Gastrocnemius medialis (tissue), 4 donors: Measurements from ENCODE around the gene ATP2A2. TPM values are rescaled to one million over a fixed set of nuclear protein-coding genes. Genes with fewer than 3 reads are reported as not detected.

Experiments used
- ATAC-seq, 2 donors: fragments of 150-250 bp; one replicate each; pipeline ENCODE4 v1.9.1; 2016
- DNase-seq, 2 donors: peaks; one replicate each; pipeline ENCODE4 v3.0.0-alpha.2; 2019
- H3K27ac ChIP-seq, 4 donors: fragments of 200-600 bp; sonication (generic); 1 replicate in 1 of 4; 2 replicates in 3 of 4; pipeline ENCODE4 v1.5.1; 2016 to 2018; ENCODE audit warnings: mild to moderate bottlenecking in 2 of 4, moderate library complexity in 1 of 4
- H3K27me3 ChIP-seq, 3 donors: fragments of 200-600 bp; sonication (generic) in 2 of 3; 1 replicate in 1 of 3; 2 replicates in 2 of 3; pipeline versions ENCODE4 v1.5.1 to v1.6.0; 2016 to 2019; ENCODE audit warnings: mild to moderate bottlenecking in 1 of 3, moderate library complexity in 1 of 3
- H3K36me3 ChIP-seq, 2 donors: fragments of 200-600 bp; sonication (generic) in 1 of 2; one replicate each; pipeline ENCODE4 v1.5.1; 2017 to 2018
- H3K4me1 ChIP-seq, 2 donors: fragments of 200-600 bp; sonication (generic) in 1 of 2; one replicate each; pipeline ENCODE4 v1.5.1; 2016 to 2017; ENCODE audit warnings: mild to moderate bottlenecking in 2 of 2
- H3K4me3 ChIP-seq, 4 donors: fragments of 200-600 bp; sonication (generic) in 3 of 4; 1 replicate in 1 of 4; 2 replicates in 3 of 4; pipeline ENCODE4 v1.5.1; 2016 to 2019; ENCODE audit warnings: mild to moderate bottlenecking in 2 of 4
- H3K9me3 ChIP-seq, 3 donors: fragments of 200-600 bp; sonication (generic) in 2 of 3; 1 replicate in 1 of 3; 2 replicates in 2 of 3; pipeline ENCODE4 v1.5.1; 2016 to 2019
- CTCF ChIP-seq, 5 experiments: fragments of 450-650 bp in 3 of 5; fragments of 200-600 bp in 2 of 5; sonication (generic) in 2 of 5; IDR thresholded peaks in 4 of 5; conservative IDR thresholded peaks in 1 of 5; 1 replicate in 4 of 5; 2 replicates in 1 of 5; pipeline ENCODE4 v1.5.1; 2016 to 2019; ENCODE audit warnings: antibody characterized with exemption in 5 of 5, mild to moderate bottlenecking in 3 of 5, moderate library complexity in 3 of 5
- POLR2A ChIP-seq, 2 donors: fragments of 450-650 bp; IDR thresholded peaks; one replicate each; pipeline ENCODE4 v1.6.1; 2017; ENCODE audit warnings: antibody characterized with exemption in 2 of 2, mild to moderate bottlenecking in 2 of 2, moderate library complexity in 2 of 2
- in situ Hi-C, 4 donors: fragments of 200-750 bp; cut with MboI; loops; one replicate each; pipeline versions ENCODE4 v1.15.0 to v1.8.0; 2017; ENCODE audit warnings: low sequenced_read_pairs in 4 of 4
- intact Hi-C: fragments of 100-400 bp; cut with DNase I; formaldehyde crosslinking; loops from one replicate; pipeline ENCODE4 v1.15.1; 2023; ENCODE audit warnings: low total_unique reads
- total RNA-seq, 4 donors: library from RNA; depleted of rRNA; stranded (reverse); fragments of >200 nt; gene quantifications; one replicate each; pipeline versions ENCODE4 v1.1.0 to v1.2.3, GENCODE V29; 2016

The ATP2A2 gene
- 1,000 to 10,000 TPM in 2 of 4 donors, 100 to 1,000 TPM in 2; 788 to 1,983 (median 1,302) TPM for total RNA-seq

DNA sequence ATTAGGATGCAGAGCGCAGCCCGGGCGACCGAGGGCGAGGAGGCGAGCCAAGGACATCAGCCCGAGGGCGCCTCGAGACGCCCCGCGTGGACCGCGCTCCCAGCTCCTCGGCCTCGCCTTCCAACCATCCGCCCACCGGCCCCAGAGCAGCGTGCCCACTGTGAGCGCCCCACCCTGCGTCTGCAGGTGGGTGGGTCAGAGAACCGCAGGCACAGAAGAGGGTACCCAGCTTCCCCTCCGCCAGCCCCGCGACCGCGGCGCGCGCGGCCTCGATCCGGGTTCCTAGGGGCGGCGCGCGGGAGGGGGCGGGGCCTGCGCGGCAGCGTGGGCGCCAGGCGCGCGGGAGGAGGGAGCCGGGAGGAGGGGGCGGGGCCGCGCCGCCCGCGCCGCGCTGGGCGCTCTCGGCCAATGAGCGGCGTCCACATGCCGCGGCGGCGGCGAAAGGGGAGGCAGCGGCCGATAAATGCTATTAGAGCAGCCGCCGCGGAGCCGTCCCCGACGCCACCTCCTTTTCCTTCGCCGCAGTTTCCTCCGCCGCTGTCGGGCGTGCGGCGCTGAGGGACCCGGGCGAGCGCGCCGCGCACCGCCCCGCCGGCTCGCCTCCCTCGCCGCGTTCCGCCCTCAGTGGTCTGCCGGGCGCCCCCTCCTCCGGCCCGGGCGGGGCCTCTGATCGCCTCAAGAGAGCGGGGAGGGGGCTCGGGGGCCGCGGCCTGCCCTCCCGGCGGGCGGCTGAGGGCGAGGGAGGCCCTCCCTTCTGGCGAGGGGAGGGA, at the start of gene ATP2A2:
Gene ATP2A2, plus strand, starts transcription at position 469 of the 770 bp plus-strand sequence. CDS start 543 bp downstream, outside the sequence.
- no peaks in the 10 kb centered on the region for H3K27me3 ChIP-seq
- H3K4me1 ChIP-seq: peaks cover 0 to 18% of the 10 kb centered on the region in 2 donors
- no peaks in the 10 kb centered on the region for H3K36me3 ChIP-seq
- in situ Hi-C loops: no loop called here
- TF ChIP-seq POLR2A (IDR thresholded peaks at IDR 0.05): peak; percentile 97 to 99
- no peak for TF ChIP-seq CTCF (IDR thresholded peaks at IDR 0.05 in 4 of 5, conservative IDR thresholded peaks at IDR 0.05 in 1 of 5)
- no peaks in the 10 kb centered on the region for H3K9me3 ChIP-seq
- DNase-seq (peak; percentile 79 to 85), ATAC-seq (peak; percentile 75 to 82)
- H3K4me3 ChIP-seq: peak within 1 kb of the TSS; percentile 82 to 93 (median 90)
- intact Hi-C loops: loop anchor here (2.0 to 10.0 kb wide), 4 partner anchors 34 to 304 kb away; partner anchors contain the start of genes C12orf76 and PPTC7
- H3K27ac ChIP-seq: peak within 1 kb of the TSS; percentile 93 to 97 (median 96)

DNA sequence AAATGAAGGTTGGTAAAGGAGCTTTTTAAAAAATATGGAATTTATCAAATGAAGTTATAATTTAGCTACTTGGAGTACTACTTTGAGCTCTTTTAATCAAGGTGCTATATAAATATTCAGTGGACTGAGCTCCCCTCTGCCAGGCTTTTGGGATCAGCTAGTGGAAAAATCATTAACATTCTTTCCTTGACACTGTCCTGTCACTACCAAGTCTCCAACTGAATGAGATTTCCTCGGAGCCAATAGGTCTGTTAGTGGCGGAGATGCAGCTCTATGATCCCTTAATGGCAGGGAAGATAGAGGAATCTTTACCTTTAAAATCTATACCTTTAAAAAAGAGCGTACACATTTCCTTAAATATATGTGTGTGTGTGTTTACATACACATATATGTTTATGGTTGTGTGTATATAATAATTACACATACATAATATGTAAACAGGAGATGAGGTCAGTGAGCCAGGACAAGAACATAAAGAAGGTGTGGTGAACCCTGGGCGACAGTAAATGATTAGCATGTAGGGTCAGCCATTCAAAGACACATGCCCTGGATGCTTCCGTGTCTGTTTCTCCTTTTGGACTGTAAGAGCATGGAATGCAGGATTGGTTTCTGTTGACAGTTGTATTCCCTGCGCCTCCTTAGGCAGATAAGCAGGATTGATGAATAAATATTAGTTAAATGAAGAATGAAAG, 47.7 kb upstream of the ATP2A2 start:
- intact Hi-C loops (no loop called here), in situ Hi-C loops (no loop called here)
- Histone ChIP-seq H3K27me3 (no peaks in the 10 kb centered on the region), H3K36me3 (no peaks in the 10 kb centered on the region), H3K9me3 (no peaks in the 10 kb centered on the region), H3K4me3 (no peak overlapping the region), H3K4me1 (peaks cover 25 to 39% of the 10 kb centered on the region in 2 donors), H3K27ac (peak overlapping the region; percentile 72 to 82 (median 74))
- no peak for DNase-seq
- ATAC-seq: no peak
- TF ChIP-seq POLR2A (IDR thresholded peaks at IDR 0.05) (no peak), CTCF (IDR thresholded peaks at IDR 0.05 in 4 of 5, conservative IDR thresholded peaks at IDR 0.05 in 1 of 5) (no peak)

GRCh38 chr12:110234331-110234751, 46.7 kb upstream of the ATP2A2 start:
- no peak overlapping the region for H3K4me3 ChIP-seq
- intact Hi-C loops: no loop called here
- H3K4me1 ChIP-seq: peaks cover 17 to 32% of the 10 kb centered on the region in 2 donors
- TF ChIP-seq CTCF (IDR thresholded peaks at IDR 0.05 in 4 of 5, conservative IDR thresholded peaks at IDR 0.05 in 1 of 5) (no peak), POLR2A (IDR thresholded peaks at IDR 0.05) (no peak)
- ATAC-seq: peak; percentile 19 to 31
- H3K27me3 ChIP-seq: no peaks in the 10 kb centered on the region
- DNase-seq: no peak
- H3K27ac ChIP-seq: peak overlapping the region; percentile 72 to 82 (median 74)
- H3K36me3 ChIP-seq: no peaks in the 10 kb centered on the region
- no peaks in the 10 kb centered on the region for H3K9me3 ChIP-seq
- in situ Hi-C loops: no loop called here

DNA sequence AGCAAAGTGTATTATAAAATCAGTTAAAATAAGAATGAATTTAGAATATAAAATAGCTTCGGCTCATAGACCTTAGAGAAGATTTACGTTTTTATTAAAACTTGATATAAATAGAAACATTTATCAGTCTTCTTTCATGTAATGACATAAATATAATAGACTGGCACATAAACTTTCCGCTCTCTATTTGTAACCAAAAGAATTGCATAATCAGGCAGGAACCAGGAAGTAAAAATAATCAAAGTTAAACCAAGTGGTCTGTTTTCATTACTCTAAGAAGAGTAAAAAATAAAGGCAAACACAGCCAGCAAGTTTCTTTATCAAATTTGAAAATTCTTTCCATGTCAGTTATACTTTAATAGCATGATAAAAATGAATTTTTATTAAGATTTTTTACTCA, 46.3 kb upstream of the ATP2A2 start:
- no peak for TF ChIP-seq CTCF (IDR thresholded peaks at IDR 0.05 in 4 of 5, conservative IDR thresholded peaks at IDR 0.05 in 1 of 5)
- no peak for TF ChIP-seq POLR2A (IDR thresholded peaks at IDR 0.05)
- intact Hi-C loops (no loop called here), in situ Hi-C loops (no loop called here)
- H3K36me3 ChIP-seq: no peaks in the 10 kb centered on the region
- peaks cover 14 to 28% of the 10 kb centered on the region in 2 donors for H3K4me1 ChIP-seq
- H3K27ac ChIP-seq: peak overlapping the region; percentile 72 to 82 (median 74)
- H3K4me3 ChIP-seq: no peak overlapping the region
- no peaks in the 10 kb centered on the region for H3K27me3 ChIP-seq
- DNase-seq: no peak
- H3K9me3 ChIP-seq: no peaks in the 10 kb centered on the region
- peak in 1 of 2 donors; percentile 56 for ATAC-seq
